Forelimb muscle (tissue), 1 donor: ENCODE data around the gene KCND3. TPM values are rescaled to one million over a fixed set of nuclear protein-coding genes. Genes with fewer than 3 reads are reported as not detected.
"Not testable (repeated sequence)": the region's sequence is repeated elsewhere in the genome, so short reads cannot be mapped to it uniquely, and the experiment has no call there.

Source experiments
- DNase-seq: peaks from one replicate; pipeline ENCODE4 v3.0.0-alpha.2; 2013; ENCODE audit warnings: low read depth
- polyA plus RNA-seq: library from polyadenylated mRNA; unstranded; fragments of 120-200 nt; gene quantifications from one replicate; pipeline ENCODE4 v1.2.1, GENCODE V29; 2013; ENCODE audit not compliant: insufficient read length

Gene KCND3
- polyA plus RNA-seq, 1 donor = 1.5 TPM

DNA sequence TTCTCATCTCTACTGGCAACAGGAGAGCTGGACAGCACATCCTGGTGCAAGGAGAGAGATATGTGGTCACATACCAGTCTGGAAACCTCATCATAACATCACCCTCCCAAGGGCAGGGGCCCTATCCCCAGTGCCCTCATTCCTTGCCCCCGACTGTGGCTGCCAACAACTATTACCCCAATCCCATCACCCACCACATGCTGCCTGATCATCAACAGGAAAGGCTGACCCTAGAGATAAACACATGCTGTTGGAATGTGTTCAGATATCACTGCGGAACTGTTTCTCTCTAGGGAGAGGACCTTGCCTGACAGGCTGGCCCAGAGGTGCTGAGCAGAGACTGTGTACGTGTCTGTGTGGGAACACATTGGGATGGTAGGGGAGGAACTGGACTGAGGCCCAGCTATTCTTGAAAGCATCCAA lies 245.8 kb downstream of the KCND3 start:
- DNase-seq = no peak

DNA sequence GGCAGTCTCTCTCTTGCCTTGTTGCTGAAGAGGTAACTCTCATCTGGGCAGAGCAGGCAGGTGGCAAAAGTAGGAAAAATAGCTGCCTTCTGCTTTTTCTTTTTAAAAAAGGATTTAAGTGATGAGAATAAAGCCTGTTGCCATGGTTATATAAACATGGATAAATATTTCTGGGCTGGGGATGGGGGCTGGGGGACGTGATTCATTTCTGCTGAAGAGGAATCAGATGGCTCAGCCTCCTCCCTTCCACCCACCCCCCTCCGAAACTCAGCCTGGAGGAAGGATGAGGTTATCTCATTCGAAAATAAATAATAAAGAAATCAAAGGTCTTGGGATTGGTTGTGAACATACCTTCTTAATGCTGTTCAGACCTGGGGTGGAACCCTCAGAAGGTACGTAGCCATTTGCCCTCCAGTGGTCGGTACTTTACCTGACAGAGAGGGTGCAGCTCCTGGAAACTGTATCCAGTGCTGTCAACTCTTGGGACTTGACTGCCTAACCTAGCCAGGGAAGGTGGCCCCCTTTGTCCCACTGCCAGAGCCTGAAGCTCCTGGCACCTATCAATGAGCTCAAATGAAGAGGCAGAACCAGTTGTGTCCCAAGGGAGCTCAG lies 246.4 kb downstream of the KCND3 start:
- DNase-seq = no peak

DNA sequence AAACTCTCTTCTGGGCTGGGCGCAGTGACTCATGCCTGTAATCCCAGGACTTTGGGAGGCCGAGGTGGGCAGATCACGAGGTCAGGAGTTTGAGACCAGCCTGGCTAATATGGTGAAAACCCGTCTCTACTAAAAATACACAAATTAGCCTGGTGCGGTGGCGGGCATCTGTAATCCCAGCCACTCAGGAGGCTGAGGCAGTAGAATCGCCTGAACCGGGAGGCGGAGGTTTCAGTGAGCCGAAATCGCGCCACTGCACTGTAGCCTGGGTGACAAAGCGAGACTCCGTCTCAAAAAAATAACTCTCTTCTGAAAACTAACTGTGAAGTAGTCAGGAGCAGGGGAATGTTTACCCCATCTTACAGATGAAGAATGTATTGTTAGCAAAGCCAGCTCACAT lies 247.2 kb downstream of the KCND3 start:
- DNase-seq = not testable (repeated sequence)

DNA sequence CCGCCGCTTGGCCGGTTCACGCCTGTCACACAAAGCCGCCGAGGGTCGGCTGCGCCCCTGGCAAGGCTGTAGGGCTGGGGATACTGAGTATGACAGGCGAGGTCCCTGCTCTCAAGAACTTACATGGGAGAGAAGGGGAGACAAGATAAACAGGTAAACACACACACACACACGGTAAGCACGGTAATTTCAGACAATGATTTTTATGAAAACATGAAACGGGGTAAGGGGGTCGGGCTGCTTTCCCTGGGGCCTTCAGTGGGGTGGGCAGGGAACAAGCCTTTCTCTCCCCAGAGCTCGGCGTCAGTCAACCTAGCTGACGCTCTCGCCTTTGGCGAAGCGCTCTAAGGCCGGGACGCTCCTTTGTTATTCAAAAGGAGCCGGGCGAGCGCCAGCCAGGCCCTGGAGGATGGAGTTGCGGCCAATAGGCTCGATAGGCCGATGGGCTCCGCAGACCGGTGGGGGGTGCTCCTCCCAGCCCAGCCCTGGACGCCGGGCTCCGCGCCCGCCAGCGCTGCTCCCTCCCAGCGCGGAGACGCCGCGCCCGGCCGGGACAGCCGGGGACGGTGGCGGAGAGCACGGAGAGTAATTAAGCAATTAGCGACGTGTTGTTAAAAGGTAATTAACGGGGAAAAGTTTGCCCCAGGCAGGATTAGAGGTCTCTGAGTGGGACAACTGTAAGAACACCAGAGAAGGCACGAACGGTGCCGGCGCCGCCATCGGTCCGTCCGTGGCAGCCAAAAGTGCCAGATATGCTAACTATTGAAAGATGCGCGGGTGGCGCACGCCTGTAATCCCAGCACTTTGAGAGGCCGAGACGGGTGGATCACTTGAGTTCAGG lies 249.3 kb downstream of the KCND3 start:
- no peak for DNase-seq

GRCh38 chr1:111739194-111739924 lies 250.1 kb downstream of the KCND3 start, which contains the start of gene INKA2:
TSS of gene INKA2 (minus strand) at chr1:111739395. CDS start at chr1:111739242, 153 bp downstream.
- no peak for DNase-seq

GRCh38 chr1:111738436-111739193 lies 250.9 kb downstream of the KCND3 start:
- DNase-seq = no peak

- no peak for DNase-seq
Measured at GRCh38 chr1:111738133-111738435, 251.4 kb downstream of the KCND3 start.

DNA sequence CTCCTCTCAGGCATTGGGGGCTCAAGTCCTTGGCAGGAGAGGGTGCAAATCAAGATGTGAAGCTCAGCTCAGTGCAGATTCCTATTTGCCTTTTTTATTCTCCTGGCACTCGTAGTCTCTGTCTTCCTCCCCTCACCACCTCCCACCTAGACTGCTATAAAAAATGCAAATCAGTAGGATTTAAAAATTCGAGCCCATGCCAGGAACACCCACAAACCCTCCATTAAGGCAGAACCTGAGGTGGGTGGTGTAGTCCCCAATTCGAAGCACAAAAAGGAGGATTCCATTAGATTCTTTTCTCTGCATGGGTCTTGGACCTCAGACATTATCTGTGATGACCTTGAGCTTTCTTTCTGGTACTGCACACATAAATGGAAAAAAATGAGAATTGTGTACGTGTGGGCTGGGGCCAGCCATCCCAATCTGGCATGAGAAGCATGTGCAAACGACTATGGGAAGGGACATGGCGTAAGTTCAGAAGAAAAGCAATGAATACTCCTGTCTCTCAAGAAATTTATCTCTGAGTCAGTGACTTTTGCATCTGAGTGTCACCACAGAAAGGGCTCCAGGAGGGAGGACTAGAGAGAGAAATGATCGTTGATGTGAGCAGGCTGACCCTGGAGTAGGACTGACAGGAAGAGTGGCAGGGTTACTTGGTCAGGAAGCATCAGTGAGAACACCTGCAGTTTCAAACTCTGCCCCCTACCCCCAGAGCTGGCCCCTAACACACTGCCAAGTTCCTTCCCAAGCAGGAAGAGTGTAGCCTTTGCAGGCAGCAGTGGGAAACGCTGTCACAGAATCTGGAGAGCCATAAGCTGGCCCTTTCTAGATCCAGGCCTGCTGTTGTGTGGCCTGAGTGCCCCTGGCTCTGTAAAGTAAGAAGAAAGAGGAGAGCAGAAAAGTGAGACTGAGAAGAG lies 252.0 kb downstream of the KCND3 start:
- no peak for DNase-seq

- DNase-seq = no peak
Measured at GRCh38 chr1:111736548-111737215, 252.8 kb downstream of the KCND3 start.

GRCh38 chr1:111735858-111736544 lies 253.5 kb downstream of the KCND3 start:
- DNase-seq = no peak

DNA sequence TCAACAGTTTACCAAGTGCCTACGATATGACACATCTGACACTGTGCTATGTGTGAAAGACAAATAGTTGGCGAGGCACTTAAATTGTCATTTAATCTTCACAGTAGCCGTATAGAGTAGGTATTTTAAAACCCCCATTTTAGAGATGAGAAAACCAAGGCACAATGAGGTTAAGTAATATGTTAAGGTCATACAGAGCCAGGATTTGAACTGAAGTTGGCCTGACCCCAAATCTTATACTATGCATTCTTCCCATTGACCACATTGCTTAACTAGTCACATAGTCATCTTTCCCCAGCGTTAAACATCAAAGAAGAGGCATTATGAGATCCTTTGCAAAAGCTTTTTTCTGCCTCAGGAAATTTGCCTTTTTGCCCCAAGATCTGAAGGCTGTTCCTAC lies 254.1 kb downstream of the KCND3 start:
- DNase-seq = no peak

- no peak for DNase-seq
Measured at GRCh38 chr1:111734856-111735255, 254.6 kb downstream of the KCND3 start.

GRCh38 chr1:111734426-111734825 lies 255.0 kb downstream of the KCND3 start:
- DNase-seq = no peak

- DNase-seq = no peak
Measured at GRCh38 chr1:111733992-111734341, 255.5 kb downstream of the KCND3 start.

DNA sequence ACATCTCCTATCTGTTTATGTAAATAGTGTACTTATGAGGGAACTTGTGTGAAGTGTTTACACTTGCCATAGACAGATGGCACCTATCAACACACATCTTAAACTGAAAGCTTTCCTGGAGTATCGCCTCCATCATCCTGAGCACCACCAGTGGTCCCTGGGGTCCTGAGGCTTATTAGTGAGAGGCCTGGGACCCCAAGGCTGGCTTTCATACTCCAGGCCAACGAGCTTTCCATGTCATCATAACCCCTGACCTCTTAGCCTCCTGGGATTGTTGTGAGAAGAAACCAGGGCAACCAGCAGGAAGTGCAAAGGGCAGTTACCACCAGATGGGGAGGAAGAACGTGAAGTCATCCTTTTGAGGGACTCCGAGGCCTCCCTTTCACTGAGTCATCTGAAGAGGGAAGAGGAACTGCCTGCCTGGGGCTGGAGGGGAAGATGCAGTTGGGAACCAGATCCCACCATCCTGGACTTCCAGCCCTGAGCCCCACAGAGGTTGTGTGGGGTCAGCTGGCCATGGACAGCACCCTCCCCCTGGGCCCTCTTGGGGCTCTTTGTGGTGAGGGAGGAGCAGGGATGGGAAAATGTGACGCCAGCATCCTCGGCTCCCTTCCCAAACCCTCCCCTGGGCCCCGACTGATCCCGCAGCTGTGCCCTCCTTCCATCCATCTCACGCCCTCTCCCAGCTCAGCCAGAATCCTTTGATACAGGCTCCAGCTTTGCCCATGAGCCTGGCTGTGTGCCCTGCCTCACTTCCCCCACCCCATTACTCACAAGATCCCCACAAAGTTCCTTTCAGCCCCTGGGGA lies 256.1 kb downstream of the KCND3 start:
- DNase-seq = no peak

- no peak for DNase-seq
Measured at GRCh38 chr1:111732718-111733117, 256.8 kb downstream of the KCND3 start.

DNA sequence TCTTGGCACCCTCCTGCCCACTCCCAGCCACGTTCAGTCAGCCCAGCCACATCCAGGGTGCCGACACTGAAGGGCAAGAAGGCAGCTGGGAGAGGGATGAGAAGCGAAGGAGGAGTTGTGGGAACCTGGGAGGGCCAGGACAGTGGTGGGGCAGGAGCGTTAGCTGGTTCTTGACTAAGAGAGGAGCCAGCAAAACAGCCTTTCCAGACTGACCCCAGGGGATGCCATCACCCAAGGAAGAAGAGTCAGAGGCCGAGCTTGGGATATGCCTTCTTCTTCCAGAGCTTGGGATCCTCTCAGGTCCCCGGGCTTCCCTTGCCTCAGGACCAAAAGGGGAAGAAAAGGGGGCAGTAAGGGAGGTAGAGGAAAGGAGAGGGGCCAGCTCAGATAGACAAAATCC lies 257.5 kb downstream of the KCND3 start:
- no peak for DNase-seq

- DNase-seq = no peak
Measured at GRCh38 chr1:111730706-111731105, 258.8 kb downstream of the KCND3 start.
